IPS-18c (cell line): Measurements from ENCODE around the gene TTLL9.
"Not testable (repeated sequence)": the region's sequence is repeated elsewhere in the genome, so short reads cannot be mapped to it uniquely, and the experiment has no call there.

Source experiments
- H3K4me3 ChIP-seq: 2 replicates; pipeline ENCODE4 v1.7.0; 2013; ENCODE audit warnings: low read depth, mild to moderate bottlenecking, low read length, moderate library complexity; ENCODE audit not compliant: insufficient read depth
- H3K9me3 ChIP-seq: one replicate; pipeline ENCODE4 v1.6.1; 2013; ENCODE audit warnings: mild to moderate bottlenecking, low read length, moderate library complexity; ENCODE audit not compliant: control insufficient read depth, insufficient read depth

Gene TTLL9

DNA sequence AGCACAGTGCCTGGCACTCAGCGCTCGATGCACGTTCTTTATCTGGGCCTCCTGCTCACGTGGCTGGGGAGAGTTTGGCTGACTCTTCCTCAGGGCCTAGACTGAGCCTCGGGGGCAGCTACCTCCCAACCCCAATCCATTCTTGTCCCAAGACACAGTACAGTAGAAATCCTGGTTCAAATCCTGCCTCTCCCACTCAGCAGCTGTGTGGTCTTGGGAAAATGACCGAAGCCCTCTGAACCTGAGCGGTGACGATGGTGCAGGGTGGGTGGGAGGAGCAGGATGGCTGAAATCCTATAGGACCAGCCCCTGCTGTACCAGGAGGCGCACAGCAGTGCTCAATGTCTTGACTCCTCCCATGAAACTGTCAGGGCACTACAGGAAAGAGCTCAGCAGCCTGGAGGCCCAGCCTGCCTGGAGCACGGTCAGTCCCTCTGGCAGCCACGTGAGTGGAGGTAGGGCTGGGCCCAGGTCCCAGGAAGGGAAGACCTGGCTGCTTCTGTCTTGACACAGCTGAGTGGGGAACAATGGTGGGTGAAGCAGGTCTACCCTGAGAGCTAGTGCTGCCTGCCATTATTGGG, 49.9 kb downstream of the TTLL9 start:
- Histone ChIP-seq H3K9me3 (no peaks in the 10 kb centered on the region), H3K4me3 (no peak overlapping the region)

- H3K4me3 ChIP-seq, H3K9me3 ChIP-seq: not testable (repeated sequence)
These were observed 51.0 kb downstream of the TTLL9 start for GRCh38 chr20:31921480-31921879.

DNA sequence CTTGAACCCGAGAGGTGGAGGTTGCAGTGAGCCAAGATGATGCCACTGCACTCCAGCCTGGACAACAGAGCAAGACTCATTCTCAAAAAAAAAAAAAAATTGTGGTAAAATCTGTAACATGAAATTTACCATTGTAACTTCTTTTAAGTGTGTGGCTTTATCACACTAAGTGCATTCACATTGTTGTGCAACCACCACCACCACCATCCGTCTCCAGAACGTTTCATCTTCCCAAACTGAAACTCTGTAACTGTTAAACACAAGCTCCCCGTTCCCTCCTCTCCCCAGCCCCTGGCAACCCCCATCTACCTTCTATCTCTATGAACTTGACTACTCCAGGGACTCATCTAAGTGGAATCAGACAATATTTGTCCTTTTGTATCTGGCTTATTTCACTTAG, 51.7 kb downstream of the TTLL9 start:
- Histone ChIP-seq H3K4me3 (no peak overlapping the region), H3K9me3 (no peaks in the 10 kb centered on the region)

DNA sequence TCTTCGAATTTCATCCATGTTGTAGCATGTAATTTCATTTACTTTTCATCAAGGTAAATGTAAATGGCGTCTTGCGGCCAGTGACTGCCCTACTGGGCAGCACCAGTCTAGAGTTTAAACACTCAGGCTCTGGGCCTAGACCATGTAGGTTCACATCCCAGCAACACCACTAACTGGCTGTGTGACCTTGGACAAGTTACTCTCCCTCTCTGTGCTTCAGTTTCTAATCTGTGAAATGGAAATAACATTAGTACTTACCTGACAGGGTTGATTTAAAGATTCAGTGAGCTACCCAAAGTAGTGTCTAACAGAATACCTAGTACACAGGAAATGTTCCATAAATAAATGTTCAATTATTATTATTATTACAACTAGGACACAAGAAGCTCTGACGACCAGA, 52.2 kb downstream of the TTLL9 start:
- H3K4me3 ChIP-seq, result no peak overlapping the region
- H3K9me3 ChIP-seq, result no peaks in the 10 kb centered on the region

DNA sequence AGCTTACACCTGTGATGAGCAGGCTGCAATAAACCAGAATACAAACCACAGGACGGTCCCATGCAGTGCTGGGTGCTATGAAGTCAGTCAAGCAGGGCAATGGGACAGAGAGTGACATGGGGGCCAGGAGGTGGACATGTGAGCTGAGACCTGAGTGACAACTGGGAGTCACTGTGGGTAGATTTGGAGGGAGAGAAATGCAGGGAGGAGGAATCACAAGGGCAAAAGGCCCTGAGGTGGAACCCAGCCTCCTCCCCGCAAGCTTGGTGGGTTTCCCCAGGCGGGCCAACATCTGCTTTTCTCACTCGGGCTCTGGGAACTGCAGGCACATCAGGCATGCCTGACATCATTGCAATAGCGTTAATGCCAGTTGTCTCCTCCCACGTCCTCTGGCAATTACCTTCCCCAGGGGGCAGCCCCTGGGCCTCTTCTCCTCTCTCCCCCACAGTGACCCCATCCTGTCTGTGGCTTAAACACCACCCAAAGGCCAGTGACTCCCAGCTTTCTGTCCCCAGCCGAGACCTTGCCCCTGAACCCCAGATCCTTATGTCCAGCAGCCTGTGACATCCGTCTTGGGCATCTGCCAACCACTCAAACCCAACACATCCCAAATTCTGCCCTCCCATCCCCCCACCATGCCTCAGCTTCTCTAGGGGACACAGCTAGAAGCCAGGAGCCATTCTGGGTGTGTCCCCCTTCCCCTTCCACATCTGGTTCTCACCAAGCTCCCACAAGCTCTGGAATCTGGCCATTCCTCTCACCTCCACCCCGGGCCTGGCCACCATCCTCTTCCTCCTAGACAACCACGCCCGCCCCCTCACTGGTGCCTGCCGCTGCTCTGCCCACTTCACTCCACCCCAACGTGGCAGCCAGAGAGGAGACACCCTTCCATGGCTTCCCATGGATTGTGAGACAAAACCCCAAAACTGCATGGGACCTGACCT, 53.2 kb downstream of the TTLL9 start:
- no peaks in the 10 kb centered on the region for H3K9me3 ChIP-seq
- H3K4me3 ChIP-seq, result no peak overlapping the region

DNA sequence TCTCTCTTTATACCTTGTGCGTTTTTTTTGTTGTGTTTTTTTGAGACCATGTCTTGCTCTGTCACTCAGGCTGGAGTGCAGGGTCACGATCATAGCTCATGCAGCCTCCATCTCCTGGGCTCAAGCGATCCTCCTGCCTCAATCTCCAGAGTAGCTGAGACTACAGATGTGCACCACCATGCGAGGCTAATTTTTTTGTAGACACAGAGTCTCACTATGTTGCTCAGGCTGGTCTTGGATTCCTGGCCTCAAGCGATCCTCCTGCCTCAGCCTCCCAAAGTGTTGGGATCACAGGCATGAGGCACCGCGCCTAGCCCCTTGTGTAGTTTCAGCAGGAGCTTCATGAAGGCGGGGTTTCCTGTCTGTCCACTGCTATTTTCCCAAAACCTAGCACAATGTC, 54.1 kb downstream of the TTLL9 start:
- no peaks in the 10 kb centered on the region for H3K9me3 ChIP-seq
- H3K4me3 ChIP-seq, result no peak overlapping the region

- Histone ChIP-seq H3K9me3 (no peaks in the 10 kb centered on the region), H3K4me3 (no peak overlapping the region)
These were observed 55.2 kb downstream of the TTLL9 start for GRCh38 chr20:31925631-31926030.

DNA sequence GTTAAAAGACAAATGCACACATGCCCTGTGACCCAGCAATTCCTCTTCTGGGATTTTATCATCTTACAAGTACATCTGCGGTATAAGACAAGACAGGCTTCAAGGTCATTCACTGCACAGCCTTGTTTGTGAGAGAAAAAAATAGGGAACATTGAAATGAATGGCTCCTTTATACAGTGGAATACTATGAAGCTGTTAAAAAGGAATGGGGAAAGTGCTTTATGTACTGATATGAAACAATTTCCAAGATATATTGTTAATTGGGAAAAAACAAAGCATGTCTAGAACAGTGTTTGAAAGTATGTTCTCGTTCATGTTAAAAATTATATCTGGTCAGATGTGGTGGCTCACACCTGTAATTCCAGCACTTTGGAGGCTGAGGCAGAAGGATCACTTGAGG, 56.1 kb downstream of the TTLL9 start:
- Histone ChIP-seq H3K4me3 (no peak overlapping the region), H3K9me3 (no peaks in the 10 kb centered on the region)

GRCh38 chr20:31927627-31928159, 57.3 kb downstream of the TTLL9 start:
- Histone ChIP-seq H3K9me3 (no peaks in the 10 kb centered on the region), H3K4me3 (no peak overlapping the region)

GRCh38 chr20:31929631-31930030, 59.2 kb downstream of the TTLL9 start:
- not testable (repeated sequence) for H3K9me3 ChIP-seq, H3K4me3 ChIP-seq

DNA sequence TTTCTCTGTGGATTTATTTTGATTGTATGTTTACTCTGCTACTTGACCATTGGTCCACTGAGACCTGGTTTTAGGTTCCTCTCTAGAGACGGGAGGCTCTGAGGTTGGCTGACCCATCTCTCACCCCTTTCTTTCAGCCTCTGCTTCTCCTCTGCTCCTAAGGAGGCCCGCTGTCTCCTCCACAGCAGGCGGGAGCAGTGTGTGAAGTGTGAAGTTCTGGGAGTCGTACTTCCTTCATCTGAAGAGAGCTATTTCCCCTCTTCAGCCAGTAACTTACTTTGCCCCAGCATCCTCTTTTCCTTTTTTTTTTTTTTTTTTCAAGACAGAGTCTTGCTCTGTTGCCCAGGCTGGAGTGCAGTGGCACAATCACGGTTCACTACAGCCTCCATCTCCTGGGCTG, 60.3 kb downstream of the TTLL9 start:
- Histone ChIP-seq H3K9me3 (no peaks in the 10 kb centered on the region), H3K4me3 (no peak overlapping the region)

DNA sequence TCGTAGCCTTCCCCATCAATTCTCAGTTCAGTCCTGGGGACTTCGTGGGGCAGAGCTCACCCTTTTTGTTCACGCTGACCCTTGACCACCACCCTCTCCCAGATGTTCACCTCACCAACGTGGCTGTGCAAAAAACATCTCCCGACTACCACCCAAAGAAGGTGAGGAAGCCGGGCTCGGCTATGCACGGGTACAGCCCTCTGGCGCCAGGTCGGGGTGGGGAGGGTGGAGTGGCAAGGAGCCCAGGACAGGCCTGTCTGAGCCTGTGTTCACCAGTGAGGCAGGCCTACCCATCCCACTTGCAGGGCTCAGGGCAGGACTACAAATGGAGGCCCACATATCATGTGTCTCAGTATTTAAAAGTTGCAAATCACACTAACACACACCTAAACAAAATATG, 63.3 kb downstream of the TTLL9 start:
- no peak overlapping the region for H3K4me3 ChIP-seq

GRCh38 chr20:31934491-31934890, 64.1 kb downstream of the TTLL9 start:
- H3K9me3 ChIP-seq, result no peaks in the 10 kb centered on the region

More for the DNA sequence above, 63.3 kb downstream of the TTLL9 start:
- H3K9me3 ChIP-seq, result no peaks in the 10 kb centered on the region

DNA sequence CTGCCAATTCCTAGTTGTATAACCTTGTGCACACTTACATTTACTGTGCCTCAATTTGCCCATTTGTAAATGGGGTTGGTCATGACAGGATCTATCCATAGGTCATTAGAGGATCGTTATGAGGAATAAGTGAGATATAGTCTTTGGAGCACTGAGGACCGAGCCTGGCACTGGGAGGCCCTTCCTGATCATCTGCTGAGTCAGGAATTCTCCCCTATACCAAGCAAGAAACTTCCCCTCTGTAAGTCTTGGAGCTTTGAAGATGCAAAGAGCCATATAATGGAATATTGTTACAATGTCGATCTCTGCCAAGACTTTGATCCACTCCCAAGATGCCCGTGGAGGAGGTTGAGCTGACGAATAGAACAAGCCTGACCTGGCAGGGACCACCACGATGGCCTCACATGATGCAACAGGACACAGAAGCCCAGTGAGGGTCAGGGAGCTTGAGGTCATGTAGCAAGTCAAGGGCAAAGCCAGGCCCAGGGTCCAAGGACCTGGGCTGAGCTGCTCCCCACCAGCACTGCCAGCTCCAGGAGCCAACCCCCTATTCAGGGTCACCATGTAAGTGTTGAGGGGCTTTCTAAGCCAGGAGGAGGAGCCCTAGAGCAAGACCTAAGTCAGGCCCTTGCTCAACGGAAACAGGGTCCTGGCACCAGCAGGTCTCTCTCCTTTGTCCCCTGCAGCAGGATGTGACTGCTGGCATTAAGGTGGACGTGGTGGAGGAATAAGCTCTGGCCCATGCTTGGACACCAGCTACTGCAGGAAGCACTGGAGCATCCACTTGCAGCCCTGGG, 64.7 kb downstream of the TTLL9 start:
- H3K9me3 ChIP-seq, result no peaks in the 10 kb centered on the region
- H3K4me3 ChIP-seq, result no peak overlapping the region

More at GRCh38 chr20:31934491-31934890, 64.1 kb downstream of the TTLL9 start:
- H3K4me3 ChIP-seq, result no peak overlapping the region

DNA sequence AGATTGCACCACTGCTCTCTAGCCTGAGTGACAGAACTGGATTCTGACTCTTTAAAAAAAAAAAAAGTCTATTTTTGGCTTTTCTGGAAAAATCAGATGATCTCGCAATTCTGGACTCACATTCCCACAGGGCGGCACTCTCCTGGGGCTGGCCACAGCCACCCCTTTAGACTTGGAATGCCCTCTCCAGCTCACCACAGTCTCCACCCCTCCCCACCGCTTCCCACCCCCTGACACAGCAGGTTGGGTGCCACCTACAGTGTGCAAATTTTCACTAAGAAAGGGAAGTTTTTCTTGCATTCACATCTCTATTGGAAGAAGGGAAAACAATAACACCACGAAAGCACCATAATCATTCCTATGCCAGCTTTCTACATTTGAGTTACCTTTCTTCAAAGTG, 66.0 kb downstream of the TTLL9 start:
- no peaks in the 10 kb centered on the region for H3K9me3 ChIP-seq
- H3K4me3 ChIP-seq, result no peak overlapping the region

GRCh38 chr20:31937820-31938219, 67.4 kb downstream of the TTLL9 start:
- H3K4me3 ChIP-seq, result no peak overlapping the region
- no peaks in the 10 kb centered on the region for H3K9me3 ChIP-seq

DNA sequence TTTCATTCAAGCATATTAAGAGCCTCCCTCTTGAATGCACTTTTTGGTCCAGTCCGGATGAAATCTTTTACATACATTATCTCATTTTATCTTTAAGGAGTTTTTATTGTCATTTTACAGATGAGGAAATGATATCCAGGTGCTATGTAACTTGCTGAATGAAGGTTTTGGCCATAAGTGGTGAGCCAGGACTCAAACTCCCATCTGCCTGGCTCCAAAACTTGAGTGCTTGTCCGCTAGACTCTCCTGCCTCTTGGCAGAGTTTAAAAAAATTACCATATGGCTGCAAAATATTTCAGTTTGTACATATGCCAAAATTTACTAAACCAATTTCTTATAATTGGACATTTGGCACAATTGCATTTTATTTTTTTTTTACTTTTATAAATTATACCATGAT, 69.2 kb downstream of the TTLL9 start:
- no peaks in the 10 kb centered on the region for H3K9me3 ChIP-seq
- H3K4me3 ChIP-seq, result no peak overlapping the region
